NCI-H526 treated with DMSO at 0.1 percent for 48 hours (cell line): ENCODE results near the gene ZBED2.
"Not testable (repeated sequence)": the region's sequence is repeated elsewhere in the genome, so short reads cannot be mapped to it uniquely, and the experiment has no call there.

Experiments used
- DNase-seq: peaks from one replicate; lab custom pipeline; 2025; lab: John Stamatoyannopoulos, UW

ZBED2 gene

DNA sequence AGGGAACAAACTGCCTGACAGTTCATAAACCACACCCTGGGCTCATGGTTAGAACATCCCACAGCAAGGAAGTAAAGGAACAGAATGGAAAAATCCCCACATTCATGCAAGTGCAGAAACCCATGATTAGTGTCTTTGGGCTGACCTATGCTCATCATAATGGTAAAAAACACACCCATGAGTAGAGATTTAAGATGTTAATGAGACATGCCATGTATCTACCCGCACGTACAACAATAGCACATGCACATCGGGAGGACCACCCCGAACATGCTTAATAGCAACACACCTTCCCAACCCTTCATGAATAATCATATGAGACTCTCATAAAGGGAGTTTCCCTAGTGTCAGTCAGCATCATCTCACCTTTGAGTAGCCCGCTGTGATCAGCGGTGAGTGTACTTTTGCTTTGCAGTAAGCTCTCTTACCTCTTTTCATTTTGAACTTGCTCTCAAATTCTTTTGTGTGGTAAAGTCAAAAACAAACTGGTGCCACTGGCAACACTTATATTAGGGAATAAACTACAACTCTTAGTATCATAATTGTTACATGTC lies 23.2 kb downstream of the ZBED2 start:
- DNase-seq: no peak

- no peak for DNase-seq
Measured at GRCh38 chr3:111571282-111571681, 23.9 kb downstream of the ZBED2 start.

DNA sequence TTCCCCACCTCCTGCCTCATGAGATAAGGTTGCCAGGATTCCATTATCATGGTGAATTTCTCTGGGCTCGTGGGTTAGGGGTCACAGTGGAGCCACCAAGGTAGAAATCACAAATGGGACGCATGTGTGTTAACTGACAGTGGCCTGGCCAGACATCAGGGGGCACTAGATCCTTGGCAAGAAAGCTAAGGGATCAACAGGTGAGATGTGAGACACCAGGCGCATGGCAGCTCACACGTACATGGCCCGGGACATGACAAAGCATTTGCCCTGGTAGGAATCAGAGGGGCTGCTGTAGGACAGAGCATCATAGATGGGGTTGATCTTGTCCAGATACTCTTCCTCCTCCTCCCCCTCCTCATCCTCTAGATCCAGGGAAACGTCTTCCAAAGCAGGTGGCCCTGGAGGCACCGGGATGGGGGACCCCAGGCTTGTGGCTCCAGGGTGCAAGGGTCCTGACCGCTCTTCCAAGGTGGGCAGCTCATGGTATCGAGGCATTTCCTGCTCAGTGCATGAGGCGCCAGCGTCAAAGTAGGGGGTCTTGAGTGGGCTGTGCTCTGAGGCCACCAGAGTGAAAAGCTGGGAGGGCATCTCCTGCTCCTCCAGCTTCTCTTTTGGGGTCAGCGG lies 24.6 kb downstream of the ZBED2 start:
- DNase-seq: no peak

GRCh38 chr3:111568911-111569310 lies 26.2 kb downstream of the ZBED2 start:
- no peak for DNase-seq

DNA sequence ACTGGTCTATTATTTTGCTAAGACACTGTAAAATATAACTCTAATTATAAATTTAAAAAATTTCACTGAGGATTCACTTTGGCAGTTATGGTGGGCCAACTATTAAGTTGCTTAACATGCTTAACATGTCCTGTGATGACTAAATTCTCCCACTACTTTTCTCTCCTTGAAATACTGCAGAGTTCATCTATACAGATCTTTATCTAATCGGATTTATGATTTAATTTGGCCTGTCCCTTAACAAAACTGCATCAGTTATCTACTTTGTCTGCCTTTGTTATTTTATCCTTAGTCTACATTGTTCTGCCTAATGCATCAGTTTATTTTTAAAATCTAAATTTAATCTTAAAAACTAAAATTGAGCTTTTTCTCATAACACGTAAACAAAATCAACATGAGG lies 26.8 kb downstream of the ZBED2 start:
- DNase-seq: no peak

- no peak for DNase-seq
Measured at GRCh38 chr3:111566844-111567243, 28.3 kb downstream of the ZBED2 start.

DNA sequence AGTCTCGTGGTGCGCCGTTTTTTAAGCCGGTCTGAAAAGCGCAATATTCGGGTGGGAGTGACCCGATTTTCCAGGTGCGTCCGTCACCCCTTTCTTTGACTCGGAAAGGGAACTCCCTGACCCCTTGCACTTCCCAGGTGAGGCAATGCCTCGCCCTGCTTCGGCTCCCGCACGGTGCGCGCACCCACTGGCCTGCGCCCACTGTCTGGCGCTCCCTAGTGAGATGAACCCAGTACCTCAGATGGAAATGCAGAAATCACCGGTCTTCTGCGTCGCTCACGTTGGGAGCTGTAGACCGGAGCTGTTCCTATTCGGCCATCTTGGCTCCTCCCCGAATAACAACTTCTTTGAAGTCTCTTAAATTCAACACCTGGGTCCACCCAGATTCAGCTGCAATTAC lies 33.2 kb downstream of the ZBED2 start:
- not testable (repeated sequence) for DNase-seq

DNA sequence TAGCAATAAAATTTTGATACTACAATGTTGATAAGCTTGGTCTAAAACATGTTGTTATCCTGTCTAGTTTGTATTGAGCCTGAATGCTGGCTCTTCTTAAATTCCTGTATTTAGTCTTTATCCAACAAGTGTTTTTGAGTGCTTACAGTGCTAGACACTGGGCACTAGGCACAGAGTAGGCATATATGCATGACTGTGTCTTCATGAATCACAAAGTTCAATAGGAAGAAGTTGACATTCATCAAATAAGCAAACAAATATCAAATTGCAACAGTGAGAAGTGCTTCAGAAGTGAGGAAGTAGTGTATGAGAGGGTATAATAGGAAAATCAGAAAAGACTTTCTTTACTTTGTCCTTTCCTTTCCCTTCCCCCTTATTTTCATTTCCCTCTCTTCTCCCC lies 46.4 kb downstream of the ZBED2 start:
- no peak for DNase-seq

GRCh38 chr3:111548092-111548491 lies 47.1 kb downstream of the ZBED2 start:
- DNase-seq: no peak

GRCh38 chr3:111547631-111548030 lies 47.5 kb downstream of the ZBED2 start:
- no peak for DNase-seq

DNA sequence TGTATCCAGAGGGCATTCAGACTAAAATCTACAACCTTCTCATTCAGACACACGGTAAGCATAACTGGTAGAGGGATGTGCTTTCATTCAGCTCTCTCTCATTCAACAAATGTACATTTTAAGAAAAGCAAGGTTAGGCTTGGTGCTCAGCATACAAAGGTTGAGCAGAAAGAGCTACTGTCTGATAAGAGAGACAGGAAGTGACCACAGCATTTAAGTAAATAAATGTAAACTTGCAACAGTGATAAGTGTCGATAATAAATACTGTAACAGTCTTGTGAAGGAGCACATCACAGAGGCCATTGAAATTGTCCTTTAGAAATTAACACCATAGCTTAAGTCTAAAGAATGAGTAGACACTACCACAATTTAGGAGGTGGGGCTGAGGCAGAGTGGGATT lies 49.8 kb downstream of the ZBED2 start:
- no peak for DNase-seq
